ENCODE results near the gene PBRM1.
"Not testable (repeated sequence)": the region's sequence is repeated elsewhere in the genome, so short reads cannot be mapped to it uniquely, and the experiment has no call there.

PBRM1 gene

DNA sequence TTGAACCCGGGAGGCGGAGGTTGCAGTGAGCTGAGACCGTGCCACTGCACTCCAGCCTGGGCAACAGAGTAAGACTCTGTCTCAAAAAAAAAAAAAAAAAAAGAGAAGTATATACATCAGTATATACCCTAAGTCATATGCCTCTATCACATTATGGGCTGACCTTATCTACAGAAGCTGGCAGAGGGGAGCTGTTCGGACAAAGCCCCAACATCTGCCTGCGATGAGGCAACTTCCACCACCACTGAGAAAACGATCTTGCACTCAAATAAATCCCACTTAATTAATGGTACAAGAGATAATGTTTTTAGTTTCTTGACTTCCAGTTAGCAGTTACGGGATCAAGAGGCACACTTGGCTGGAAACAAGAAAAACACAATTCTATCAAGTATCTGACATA lies 17.6 kb upstream of the PBRM1 start:
- DNase-seq, result no peak

DNA sequence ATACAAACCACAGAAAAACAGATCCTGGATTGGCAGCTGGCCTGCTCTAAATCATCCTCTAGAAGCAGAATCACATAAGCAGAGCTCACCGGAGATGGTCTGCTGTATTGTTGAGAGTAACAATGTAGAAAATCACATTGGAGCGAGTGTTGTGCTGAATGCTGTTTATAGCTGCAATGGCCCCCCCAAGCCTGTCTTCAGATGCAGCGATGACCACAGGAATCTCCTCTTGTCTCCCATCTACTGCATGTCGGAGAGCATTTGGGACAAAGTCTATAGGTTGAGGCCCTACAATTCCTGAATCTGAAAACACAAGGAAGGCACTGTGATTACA lies 11.9 kb upstream of the PBRM1 start:
- no peak for DNase-seq

DNA sequence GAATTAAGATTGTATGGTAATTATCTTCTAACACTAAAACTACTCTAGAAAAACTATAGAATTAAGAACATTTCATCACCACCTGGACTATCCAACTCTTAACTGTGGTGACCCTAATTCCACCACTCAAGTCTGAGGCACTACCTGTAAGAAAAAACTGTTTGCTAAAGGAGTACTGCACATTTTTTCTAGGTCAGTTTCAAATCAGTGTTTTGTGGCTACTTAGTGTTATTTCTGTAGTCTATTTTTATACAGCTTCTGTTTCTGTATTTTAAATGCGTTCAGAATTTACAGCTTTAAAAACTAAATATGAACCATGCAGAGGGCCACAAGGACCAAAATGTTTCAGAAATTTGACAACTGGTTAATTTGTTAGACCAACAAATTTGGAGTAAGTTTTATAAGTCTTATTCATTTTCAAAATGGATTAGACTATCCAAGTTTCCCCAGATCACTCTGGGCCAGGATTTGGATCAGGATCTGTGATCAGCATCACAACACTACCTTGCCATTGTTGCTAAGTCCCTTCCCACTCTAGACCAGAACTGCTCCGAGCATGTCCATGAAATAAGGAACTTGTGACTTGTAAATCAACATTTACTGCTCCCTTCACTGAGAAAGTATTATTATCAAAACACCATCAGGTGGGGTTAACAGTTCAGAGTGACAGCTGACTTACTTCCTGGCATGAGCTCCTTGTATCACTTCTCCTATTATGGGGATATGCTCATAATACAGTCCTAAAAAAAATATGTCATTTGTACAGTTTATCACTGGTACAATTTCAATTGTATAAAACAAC lies 11.3 kb upstream of the PBRM1 start:
- DNase-seq, result no peak

DNA sequence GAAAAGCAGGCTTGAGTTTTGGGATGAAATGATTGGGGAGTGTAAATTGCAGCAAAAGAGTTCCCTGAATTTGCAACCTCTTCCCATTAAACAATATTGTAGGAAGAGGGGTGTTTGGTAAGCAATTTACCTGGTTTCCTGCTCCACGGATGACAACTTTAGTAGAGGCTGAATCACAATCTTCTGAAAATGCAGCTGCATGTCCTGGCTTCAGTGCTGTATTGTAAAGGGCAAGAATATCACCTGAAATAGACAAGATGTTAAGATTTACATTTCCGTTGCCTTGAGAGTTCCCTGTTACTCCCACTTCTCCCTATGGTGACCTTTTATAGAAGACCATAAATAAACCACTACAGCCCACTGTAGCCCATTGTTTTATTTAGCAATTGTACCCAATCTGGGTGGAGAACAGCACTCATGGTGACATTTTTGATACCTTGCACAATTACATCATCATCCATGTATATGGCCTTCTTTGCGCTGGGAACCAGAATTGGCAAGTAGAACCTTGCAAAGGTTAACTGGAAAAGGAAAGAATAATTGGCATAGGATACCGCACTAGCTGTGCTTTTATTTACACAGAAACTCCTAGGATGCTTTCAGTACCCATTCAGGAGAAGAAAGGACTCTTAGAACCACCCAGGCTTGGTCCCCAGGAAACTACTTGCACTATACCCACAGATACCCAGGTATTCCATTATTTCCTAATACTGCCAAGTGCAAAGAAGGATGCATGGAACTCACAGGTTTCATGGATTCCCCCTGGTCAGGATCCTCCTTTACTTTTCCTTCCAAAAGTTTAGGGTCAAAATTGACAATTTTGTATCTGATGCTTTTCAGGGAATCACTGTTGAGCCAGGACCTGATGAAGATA lies 10.3 kb upstream of the PBRM1 start:
- no peak for DNase-seq

DNA sequence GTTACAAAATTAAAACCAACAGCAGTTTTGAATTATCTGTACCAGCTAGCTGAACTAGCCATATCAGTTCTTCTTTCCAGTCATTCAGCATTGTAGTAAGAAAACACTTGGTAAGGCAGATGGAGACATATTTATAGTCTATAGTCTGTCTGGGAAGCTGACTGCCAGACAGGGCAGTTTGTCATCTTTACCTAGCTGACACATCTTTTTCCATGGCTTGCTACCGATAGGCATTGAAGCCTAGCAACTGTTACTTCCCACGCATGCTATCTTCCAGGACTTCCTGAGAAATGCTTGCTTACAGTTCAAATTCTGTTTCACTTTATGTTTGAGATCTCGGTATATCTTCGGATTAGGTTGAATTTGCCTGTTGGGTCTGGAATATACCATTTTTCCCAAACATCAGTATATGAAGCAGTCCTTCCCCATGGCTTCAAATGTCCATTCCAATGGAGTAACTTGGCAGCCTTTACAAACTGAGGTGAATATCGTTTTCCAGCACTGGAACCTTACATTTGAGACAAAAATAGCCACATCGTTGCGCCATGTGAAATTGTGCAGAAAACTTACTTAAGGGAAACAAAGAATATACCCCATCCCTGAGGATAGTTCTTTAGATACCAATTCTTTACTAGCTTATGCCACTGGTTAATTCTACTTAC lies 8.9 kb upstream of the PBRM1 start:
- no peak for DNase-seq

DNA sequence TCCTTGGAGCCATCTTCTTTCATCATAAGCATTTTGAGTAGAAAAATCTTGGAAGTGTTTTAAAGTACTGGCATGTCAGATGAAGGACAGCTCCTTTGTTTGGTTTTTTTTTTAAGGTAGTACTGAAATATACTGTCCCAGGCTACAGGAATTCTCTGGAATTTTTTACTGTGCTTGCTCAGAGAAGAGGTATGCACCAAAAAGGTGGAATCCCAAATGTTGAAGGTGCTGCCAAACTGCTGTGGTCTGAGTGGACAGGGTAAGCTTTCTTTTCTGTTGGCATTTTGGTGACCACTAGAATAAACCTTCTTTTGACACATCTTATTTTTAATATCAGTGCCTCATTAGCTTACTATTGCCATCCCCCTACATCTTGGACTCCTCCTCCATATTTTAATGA lies 7.4 kb upstream of the PBRM1 start:
- no peak for DNase-seq

DNA sequence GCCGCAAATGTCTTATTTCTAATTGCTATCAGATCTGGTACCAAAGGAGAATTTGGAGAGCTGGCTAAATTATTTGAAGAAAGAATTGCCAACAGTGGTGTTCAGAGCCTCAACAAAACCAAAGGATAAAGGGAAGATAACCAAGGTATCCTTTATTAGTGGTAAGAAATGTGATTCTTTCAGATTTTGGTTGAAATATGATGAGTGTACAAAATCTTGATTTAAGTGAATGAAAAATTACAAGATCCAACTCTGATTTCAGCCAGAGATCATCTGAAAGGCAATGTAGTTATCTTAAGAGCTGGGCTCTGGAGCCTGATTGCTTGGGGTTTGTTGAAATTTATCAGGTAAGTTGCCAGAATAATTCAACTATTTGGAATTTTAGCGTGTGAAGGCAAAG lies 4.8 kb upstream of the PBRM1 start:
- no peak for DNase-seq

DNA sequence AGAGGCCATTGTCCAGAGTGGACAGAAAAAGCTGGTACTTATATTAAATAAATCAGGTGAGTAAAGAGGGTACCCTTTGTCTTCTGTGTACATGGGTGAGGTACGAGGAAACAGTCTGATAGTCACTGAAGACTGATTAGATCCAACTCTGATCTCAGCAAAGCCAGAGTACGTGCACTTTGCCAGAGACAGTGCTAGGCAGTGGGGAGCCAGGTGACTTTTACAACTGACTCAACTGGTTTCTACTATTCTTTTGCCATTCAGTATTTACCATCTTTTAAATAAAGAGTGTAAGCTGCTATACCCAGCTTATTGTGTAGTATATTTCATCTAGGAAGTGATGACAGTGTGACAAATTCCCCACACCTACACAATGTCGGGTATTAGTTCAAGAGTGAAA lies 3.4 kb upstream of the PBRM1 start:
- DNase-seq, result no peak

DNA sequence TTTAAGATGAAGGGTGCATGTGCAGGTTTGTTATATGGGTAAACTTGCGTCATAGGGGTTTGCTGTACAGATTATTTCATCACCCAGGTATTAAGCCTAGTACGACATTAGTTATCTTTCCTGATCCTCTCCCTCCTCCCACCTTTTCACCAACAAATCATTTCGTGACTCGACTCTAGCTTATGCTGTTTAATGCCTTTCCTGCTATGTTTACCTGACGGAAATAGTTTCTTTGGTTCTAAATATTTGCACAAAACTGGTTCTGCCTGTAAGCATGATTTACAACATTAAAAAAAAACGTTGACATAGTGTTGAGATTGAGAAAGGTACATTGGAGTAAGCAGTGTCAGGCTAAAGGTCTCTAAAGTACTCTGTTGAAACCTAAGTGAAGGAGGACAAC lies 2.6 kb upstream of the PBRM1 start:
- no peak for DNase-seq

DNA sequence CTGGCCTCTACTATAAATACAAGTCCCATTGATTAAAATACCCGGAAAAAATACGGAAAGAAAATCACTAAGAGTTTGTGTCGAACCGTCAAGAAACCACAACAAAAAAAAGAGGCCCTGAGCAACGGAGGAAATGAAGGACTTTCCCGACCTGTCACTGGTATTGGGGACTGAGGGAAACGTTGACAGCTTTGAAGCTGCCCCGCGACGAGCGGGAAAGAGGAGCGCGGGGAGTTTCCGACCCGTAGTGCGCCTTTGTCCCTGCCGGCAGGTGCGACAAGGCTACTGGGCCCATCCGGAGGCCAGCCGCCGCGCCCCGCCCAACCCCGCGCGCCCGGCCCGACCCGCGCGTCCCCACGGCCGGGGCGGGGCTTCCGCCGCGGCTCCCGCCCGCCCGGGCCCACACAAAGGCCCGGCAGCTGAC lies 416 bp downstream of the PBRM1 start:
- peak; percentile 74 for DNase-seq

DNA sequence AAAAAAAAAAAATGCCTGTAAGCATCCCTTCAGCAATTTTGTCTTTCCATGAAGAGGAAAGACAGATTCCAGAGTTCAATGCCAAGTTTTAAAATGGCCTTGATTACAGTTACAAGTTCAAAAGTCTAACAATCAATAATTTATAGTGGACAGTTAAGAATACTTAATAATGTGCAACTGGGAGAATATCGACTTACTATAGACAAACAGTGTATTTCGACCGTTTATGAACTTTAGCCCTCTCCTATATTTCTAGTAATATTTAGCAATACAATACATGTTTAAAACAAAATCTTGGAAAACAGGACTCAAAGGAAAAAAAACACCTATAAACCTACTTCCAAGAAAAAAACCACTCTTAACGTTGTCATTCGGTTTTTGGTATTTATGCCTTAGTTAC lies 1.5 kb downstream of the PBRM1 start:
- no peak for DNase-seq

DNA sequence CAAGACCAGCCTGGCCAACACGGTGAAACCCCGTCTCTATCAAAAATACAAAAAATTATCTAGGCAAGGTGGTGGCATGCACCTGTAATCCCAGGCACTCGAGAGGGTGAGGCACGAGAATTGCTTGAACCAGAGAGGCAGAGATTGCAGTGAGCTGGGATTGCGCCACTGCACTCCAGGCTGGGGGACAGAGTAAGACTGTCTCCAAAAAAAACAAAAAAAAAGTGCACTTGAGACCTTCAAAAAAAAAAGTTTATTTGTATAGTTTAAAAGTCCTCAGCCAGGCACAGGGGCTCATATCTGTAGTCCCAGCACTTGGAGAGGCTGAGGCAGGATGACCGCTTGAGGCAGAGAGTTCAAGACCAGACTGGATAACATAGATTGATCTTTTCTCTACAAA lies 2.1 kb downstream of the PBRM1 start:
- no peak for DNase-seq

DNA sequence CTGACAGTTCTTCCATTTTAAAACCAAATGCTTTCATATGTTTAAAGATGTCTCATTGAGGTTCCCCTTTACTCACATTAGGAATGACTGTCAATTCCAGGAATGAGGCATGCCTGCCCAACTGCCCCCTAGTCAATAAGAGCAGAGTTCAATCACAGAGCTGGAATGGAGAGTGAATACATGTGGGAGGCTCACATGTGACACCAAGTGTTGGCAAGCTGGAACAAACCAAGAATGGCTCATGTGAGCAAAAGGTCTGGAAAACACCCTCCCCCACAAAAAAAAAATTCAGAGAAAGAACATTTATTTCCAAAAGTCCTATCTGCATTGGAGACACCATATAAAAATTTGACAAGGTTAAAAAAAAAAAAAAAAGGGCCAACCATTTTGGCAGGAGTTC lies 3.7 kb downstream of the PBRM1 start:
- peak; percentile 87 for DNase-seq

DNA sequence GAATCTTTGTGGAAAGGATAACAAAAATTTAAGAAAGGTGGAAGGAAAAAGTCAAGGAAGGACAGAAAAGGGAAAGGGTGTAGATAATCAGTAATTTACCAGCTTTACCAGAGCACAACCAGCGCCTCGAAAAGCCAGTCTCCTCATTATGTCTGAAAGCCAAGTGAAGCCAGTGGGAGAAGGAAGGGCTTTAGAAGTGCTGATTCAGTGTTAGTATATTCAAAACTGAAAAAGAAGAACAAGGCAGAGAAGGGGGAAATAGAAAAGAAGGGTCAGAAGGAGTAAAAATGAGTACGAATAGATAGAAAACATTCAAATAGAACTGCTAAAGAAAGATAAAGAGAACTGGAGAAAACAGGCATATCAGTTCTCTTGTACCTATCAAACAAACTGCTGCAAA lies 4.1 kb downstream of the PBRM1 start:
- DNase-seq, result no peak

DNA sequence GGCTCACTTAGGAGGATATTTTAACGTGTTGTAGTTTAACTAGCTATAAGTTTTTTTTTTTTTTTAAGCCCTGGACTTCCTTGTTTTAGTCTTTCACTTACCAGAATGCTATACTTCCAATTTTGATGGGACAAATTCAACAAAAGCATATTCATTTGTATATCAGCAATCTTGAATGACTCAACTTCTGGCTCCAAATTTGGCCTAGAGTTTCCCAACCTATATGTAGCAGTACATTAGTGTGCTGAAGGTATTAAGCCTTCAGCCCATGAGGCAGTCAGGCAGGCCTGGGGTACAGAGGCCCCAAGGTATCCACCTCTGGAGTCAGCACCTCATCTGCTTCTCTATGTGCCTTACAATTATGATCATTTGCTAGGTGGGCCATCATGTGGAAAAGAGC lies 5.9 kb downstream of the PBRM1 start:
- DNase-seq, result no peak

DNA sequence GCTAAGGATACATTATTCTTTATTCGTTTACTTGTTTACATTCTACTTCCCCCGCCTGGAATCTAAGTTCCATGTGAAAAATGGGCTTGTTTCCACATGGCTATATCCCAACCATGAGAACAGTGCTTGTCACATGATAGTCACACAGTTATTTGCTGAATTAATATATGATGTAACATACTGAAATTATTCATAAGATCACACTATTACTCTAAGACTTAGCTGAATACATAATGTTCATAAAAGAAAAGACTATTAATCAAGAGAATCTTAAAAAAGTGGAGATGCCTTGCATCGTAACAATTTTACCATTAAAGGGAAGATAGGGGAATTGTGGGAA lies 6.5 kb downstream of the PBRM1 start:
- peak; percentile 49 for DNase-seq

DNA sequence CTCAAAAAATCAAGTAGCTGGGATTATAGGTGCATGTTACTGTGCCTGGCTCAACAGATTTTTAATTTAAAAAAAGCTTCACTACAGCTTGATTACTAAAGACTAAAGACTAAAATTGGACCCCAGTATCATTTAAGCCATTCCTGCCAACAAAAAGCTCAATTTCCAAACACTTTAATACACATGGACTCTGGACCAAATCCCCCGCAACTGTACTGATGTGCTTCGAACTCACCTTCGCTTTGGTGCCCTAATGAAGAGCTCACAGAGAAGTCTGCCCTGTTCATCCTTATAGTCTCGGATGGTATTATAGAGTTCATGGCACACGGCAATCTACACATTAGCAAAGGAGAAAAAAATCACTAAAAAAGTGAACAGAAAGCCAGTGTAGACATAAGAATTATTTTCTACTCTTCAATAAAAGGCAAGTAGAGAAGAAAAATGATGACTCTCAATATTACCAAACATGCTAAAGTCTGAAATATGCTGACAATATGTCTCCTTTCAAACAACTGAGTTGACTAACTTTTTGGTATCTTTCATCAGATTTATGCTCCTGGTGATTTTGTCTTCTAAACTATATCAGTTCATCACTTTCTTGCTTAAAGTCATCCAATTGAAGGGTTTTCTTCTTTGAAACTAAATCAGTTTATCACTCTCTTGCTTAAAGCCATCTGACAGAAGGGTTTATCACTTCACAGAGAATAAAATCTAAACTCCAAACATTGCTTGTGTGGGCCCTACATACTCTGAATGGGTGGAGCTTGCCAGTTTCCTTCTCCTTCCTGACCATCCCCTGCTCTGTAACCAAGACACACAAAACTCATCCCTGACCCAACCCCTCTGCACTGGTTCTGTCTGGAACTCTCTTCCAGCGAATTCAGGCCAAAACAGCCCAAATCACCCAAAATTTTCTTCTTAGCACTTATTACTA lies 7.2 kb downstream of the PBRM1 start:
- DNase-seq, result peak; percentile 17

DNA sequence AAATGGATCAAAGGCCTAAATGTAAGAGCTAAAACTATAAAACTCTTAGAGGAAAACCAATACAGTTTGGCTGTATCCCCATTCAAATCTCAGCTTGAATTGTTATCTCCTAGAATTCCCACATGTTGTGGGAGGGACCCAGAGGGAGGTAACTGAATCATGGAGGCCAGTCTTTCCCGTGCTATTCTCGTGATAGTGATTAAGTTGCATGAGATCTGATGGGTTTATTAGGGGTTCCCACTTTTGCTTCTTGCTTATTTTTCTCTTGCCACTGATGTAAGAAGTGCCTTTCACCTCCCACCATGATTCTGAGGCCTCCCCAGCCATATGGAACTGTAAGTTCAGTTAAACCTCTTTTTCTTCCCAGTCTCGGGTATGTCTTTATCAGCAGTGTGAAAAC lies 9.5 kb downstream of the PBRM1 start:
- DNase-seq, result not testable (repeated sequence)

DNA sequence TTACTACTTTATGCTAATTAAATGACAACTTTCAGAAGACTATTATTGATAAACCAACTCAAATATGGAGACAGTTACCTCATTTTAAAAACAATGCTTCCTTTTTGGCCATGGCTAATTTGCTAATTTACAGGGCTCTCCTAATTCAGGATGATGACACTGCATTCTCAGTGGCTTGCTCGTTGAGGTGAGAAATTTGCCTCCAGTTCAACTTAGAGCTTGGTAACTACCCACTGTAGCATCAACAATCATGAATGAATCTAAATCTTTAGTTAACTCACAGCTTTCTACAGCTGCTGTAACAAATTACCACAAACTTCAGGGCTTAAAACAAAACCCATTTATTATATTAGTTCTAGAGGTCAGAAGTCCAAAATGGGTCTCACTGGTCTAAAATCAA lies 14.0 kb downstream of the PBRM1 start:
- DNase-seq, result peak; percentile 54

DNA sequence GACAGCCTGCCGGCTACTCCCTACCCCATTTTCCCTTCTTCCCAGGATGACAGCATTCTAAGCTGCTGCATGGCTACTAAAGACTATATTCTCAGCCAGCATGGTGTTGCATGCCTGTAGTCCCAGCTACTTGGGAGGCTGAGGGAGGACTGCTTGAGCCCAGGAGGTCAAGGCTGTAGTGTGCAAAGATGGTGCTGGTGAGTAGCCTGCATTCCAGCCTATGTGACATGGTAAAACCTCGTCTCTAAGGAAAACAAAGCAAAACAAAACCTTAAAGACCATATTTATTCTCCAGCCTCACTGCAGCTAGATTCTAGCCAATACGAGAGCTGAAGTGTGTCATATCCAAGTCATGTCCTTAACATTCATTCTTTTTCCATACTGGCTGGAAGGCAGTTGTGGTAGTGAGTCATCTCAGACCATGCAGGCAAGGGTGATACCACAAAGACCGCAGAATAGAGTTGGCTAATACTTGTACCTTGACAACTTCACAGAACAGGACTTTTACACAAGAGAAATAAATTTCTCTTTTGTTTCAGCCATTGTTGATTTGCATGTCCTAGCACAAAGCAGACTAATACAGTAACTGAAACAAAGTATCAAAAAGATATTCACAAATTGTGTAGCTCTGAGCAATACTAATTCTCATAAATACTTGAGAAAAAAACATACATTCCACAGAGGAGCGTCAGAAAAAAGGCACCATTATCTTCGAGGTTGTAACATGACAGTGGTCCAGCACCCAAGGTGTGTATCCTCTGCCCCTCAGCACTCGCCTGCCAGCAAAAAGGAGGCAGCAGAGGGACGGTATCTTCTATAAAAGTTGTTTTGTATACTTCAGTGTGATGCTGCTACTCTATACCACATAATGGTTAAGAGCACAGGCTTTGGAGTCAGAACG lies 14.8 kb downstream of the PBRM1 start:
- peak; percentile 100 for DNase-seq

DNA sequence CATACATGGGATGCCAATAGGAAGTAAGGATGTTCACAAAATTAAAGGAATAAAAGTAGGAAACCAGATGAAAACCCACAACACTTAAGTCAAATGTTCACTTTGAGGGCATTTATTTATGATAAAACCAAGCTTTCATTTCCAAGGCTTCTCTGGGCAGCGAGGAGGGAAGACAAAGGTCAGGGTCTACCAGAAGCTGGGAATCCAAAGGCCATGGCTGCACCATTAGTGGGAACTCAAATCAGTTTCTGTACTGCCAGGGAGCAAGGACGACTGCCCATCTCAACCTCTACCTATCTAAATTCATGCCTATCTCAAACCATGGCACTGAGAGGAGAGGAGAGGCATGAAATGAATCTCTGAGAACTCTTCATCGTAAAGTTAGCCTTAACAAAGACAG lies 22.6 kb downstream of the PBRM1 start:
- no peak for DNase-seq

DNA sequence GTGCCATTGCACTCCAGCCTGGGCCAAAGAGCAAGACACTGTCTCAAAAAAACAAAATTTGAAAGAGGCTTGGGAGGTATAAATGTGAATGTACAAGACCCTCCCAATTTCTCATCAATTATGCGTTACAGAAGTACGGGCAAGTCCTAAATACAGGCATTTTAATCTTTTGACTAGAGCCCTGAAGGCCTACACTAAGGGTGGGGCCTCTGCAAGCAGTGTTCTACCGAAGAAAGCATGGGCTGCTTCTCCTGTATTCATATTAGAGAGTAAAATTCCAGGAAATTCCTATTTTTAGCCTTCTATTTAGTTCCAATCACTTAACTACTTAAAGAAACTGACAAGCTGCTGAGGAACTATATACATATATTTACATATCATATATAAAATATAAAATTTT lies 25.7 kb downstream of the PBRM1 start:
- no peak for DNase-seq

Data from fibroblast of skin of right biceps (primary cell).